NCI-H1048 (cell line): ENCODE data around the gene RNF111.
"Not testable (repeated sequence)": the region's sequence is repeated elsewhere in the genome, so short reads cannot be mapped to it uniquely, and the experiment has no call there.

Source experiments
- DNase-seq: peaks from one replicate; lab custom pipeline; 2025; lab: John Stamatoyannopoulos, UW

RNF111 gene

GRCh38 chr15:59133929-59134427, 146.5 kb downstream of the RNF111 start:
- no peak for DNase-seq

GRCh38 chr15:59137566-59137965, 150.1 kb downstream of the RNF111 start:
- no peak for DNase-seq

GRCh38 chr15:59138243-59138642, 150.8 kb downstream of the RNF111 start:
- no peak for DNase-seq

GRCh38 chr15:59140422-59141226, 153.2 kb downstream of the RNF111 start:
- DNase-seq, result no peak

GRCh38 chr15:59143281-59143680, 155.8 kb downstream of the RNF111 start:
- DNase-seq, result no peak

- not testable (repeated sequence) for DNase-seq
Measured at GRCh38 chr15:59144594-59144993, 157.1 kb downstream of the RNF111 start.
